ENCODE measurements around the gene C16orf74.

Gene C16orf74

GRCh38 chr16:85663891-85664321 is 87.0 kb downstream of the C16orf74 start:
- Histone ChIP-seq H3K27ac (ENCODE audit: low read depth, low read length) (no peak overlapping the region), H3K9me3 (ENCODE audit: low read length) (no peaks in the 10 kb centered on the region), H3K4me1 (ENCODE audit: insufficient read depth, low read length) (peaks cover 10% of the 10 kb centered on the region), H3K36me3 (ENCODE audit: insufficient read depth, low read length) (peaks cover 82% of the 10 kb centered on the region), H3K9ac (ENCODE audit: low read length) (no peak overlapping the region), H3K4me3 (ENCODE audit: low read depth in 1 of 2, low read length in 2 of 2) (no peak overlapping the region), H3K27me3 (ENCODE audit: control insufficient read depth in 1 of 2, insufficient read depth in 2 of 2, low read length in 2 of 2) (no peaks in the 10 kb centered on the region)

GRCh38 chr16:85662976-85663830 is 87.7 kb downstream of the C16orf74 start:
- Histone ChIP-seq H3K9ac (ENCODE audit: low read length) (no peak overlapping the region), H3K27ac (ENCODE audit: low read depth, low read length) (no peak overlapping the region), H3K27me3 (ENCODE audit: control insufficient read depth in 1 of 2, insufficient read depth in 2 of 2, low read length in 2 of 2) (no peaks in the 10 kb centered on the region), H3K4me3 (ENCODE audit: low read depth in 1 of 2, low read length in 2 of 2) (no peak overlapping the region), H3K9me3 (ENCODE audit: low read length) (no peaks in the 10 kb centered on the region), H3K36me3 (ENCODE audit: insufficient read depth, low read length) (peaks cover 82% of the 10 kb centered on the region), H3K4me1 (ENCODE audit: insufficient read depth, low read length) (peaks cover 10% of the 10 kb centered on the region)

GRCh38 chr16:85662482-85662812 is 88.4 kb downstream of the C16orf74 start:
- no peaks in the 10 kb centered on the region for H3K27me3 ChIP-seq (ENCODE audit: control insufficient read depth in 1 of 2, insufficient read depth in 2 of 2, low read length in 2 of 2)
- no peak overlapping the region for H3K27ac ChIP-seq (ENCODE audit: low read depth, low read length)
- no peak overlapping the region for H3K4me3 ChIP-seq (ENCODE audit: low read depth in 1 of 2, low read length in 2 of 2)
- no peak overlapping the region for H3K9ac ChIP-seq (ENCODE audit: low read length)
- no peaks in the 10 kb centered on the region for H3K9me3 ChIP-seq (ENCODE audit: low read length)
- peaks cover 82% of the 10 kb centered on the region for H3K36me3 ChIP-seq (ENCODE audit: insufficient read depth, low read length)
- peaks cover 10% of the 10 kb centered on the region for H3K4me1 ChIP-seq (ENCODE audit: insufficient read depth, low read length)

GRCh38 chr16:85661740-85662481 is 89.0 kb downstream of the C16orf74 start:
- Histone ChIP-seq H3K36me3 (ENCODE audit: insufficient read depth, low read length) (peaks cover 82% of the 10 kb centered on the region), H3K9me3 (ENCODE audit: low read length) (no peaks in the 10 kb centered on the region), H3K4me1 (ENCODE audit: insufficient read depth, low read length) (peaks cover 10% of the 10 kb centered on the region), H3K4me3 (ENCODE audit: low read depth in 1 of 2, low read length in 2 of 2) (no peak overlapping the region), H3K9ac (ENCODE audit: low read length) (no peak overlapping the region), H3K27ac (ENCODE audit: low read depth, low read length) (no peak overlapping the region), H3K27me3 (ENCODE audit: control insufficient read depth in 1 of 2, insufficient read depth in 2 of 2, low read length in 2 of 2) (no peaks in the 10 kb centered on the region)

GRCh38 chr16:85660843-85661739 is 89.8 kb downstream of the C16orf74 start:
- Histone ChIP-seq H3K27ac (ENCODE audit: low read depth, low read length) (no peak overlapping the region), H3K9me3 (ENCODE audit: low read length) (no peaks in the 10 kb centered on the region), H3K4me1 (ENCODE audit: insufficient read depth, low read length) (peaks cover 10% of the 10 kb centered on the region), H3K4me3 (ENCODE audit: low read depth in 1 of 2, low read length in 2 of 2) (no peak overlapping the region), H3K9ac (ENCODE audit: low read length) (no peak overlapping the region), H3K27me3 (ENCODE audit: control insufficient read depth in 1 of 2, insufficient read depth in 2 of 2, low read length in 2 of 2) (no peaks in the 10 kb centered on the region), H3K36me3 (ENCODE audit: insufficient read depth, low read length) (peaks cover 82% of the 10 kb centered on the region)

GRCh38 chr16:85659805-85660511 is 90.9 kb downstream of the C16orf74 start:
- Histone ChIP-seq H3K4me3 (ENCODE audit: low read depth in 1 of 2, low read length in 2 of 2) (no peak overlapping the region), H3K9ac (ENCODE audit: low read length) (no peak overlapping the region), H3K9me3 (ENCODE audit: low read length) (no peaks in the 10 kb centered on the region), H3K36me3 (ENCODE audit: insufficient read depth, low read length) (peaks cover 81% of the 10 kb centered on the region), H3K27ac (ENCODE audit: low read depth, low read length) (no peak overlapping the region), H3K27me3 (ENCODE audit: control insufficient read depth in 1 of 2, insufficient read depth in 2 of 2, low read length in 2 of 2) (no peaks in the 10 kb centered on the region), H3K4me1 (ENCODE audit: insufficient read depth, low read length) (peaks cover 10% of the 10 kb centered on the region)

GRCh38 chr16:85659336-85659735 is 91.6 kb downstream of the C16orf74 start:
- peaks cover 81% of the 10 kb centered on the region for H3K36me3 ChIP-seq (ENCODE audit: insufficient read depth, low read length)
- H3K9me3 ChIP-seq (ENCODE audit: low read length), result no peaks in the 10 kb centered on the region

GRCh38 chr16:85658504-85659326 is 92.2 kb downstream of the C16orf74 start:
- no peak overlapping the region for H3K27ac ChIP-seq (ENCODE audit: low read depth, low read length)
- H3K4me3 ChIP-seq (ENCODE audit: low read depth in 1 of 2, low read length in 2 of 2), result no peak overlapping the region
- no peaks in the 10 kb centered on the region for H3K9me3 ChIP-seq (ENCODE audit: low read length)
- H3K4me1 ChIP-seq (ENCODE audit: insufficient read depth, low read length), result peaks cover 9% of the 10 kb centered on the region
- H3K27me3 ChIP-seq (ENCODE audit: control insufficient read depth in 1 of 2, insufficient read depth in 2 of 2, low read length in 2 of 2), result no peaks in the 10 kb centered on the region
- peaks cover 80% of the 10 kb centered on the region for H3K36me3 ChIP-seq (ENCODE audit: insufficient read depth, low read length)
- no peak overlapping the region for H3K9ac ChIP-seq (ENCODE audit: low read length)

More at GRCh38 chr16:85659336-85659735, 91.6 kb downstream of the C16orf74 start:
- peaks cover 9% of the 10 kb centered on the region for H3K4me1 ChIP-seq (ENCODE audit: insufficient read depth, low read length)
- H3K27me3 ChIP-seq (ENCODE audit: control insufficient read depth in 1 of 2, insufficient read depth in 2 of 2, low read length in 2 of 2), result no peaks in the 10 kb centered on the region
- H3K4me3 ChIP-seq (ENCODE audit: low read depth in 1 of 2, low read length in 2 of 2), result no peak overlapping the region
- no peak overlapping the region for H3K27ac ChIP-seq (ENCODE audit: low read depth, low read length)
- no peak overlapping the region for H3K9ac ChIP-seq (ENCODE audit: low read length)

GRCh38 chr16:85657996-85658395 is 92.9 kb downstream of the C16orf74 start:
- Histone ChIP-seq H3K27ac (ENCODE audit: low read depth, low read length) (no peak overlapping the region), H3K4me1 (ENCODE audit: insufficient read depth, low read length) (peaks cover 14% of the 10 kb centered on the region), H3K4me3 (ENCODE audit: low read depth in 1 of 2, low read length in 2 of 2) (no peak overlapping the region), H3K36me3 (ENCODE audit: insufficient read depth, low read length) (peaks cover 73% of the 10 kb centered on the region), H3K27me3 (ENCODE audit: control insufficient read depth in 1 of 2, insufficient read depth in 2 of 2, low read length in 2 of 2) (no peaks in the 10 kb centered on the region), H3K9me3 (ENCODE audit: low read length) (no peaks in the 10 kb centered on the region), H3K9ac (ENCODE audit: low read length) (no peak overlapping the region)
